AG09309 (cell line): ENCODE data around the gene NOL4L.

Experiments
- DNase-seq: peaks from one replicate; pipeline ENCODE4 v3.0.0-alpha.2; 2010; ENCODE audit warnings: low read depth
- H3K4me3 ChIP-seq: 2 replicates; pipeline ENCODE4 v1.5.1; 2011; ENCODE audit warnings: mild to moderate bottlenecking, low read depth, low read length, moderate library complexity; ENCODE audit not compliant: control insufficient read depth
- CTCF ChIP-seq: IDR thresholded peaks from 2 replicates; pipeline ENCODE4 v1.5.1; 2011; ENCODE audit warnings: mild to moderate bottlenecking, low read depth, low read length, inconsistent platforms; ENCODE audit not compliant: insufficient read depth, control insufficient read depth; ENCODE audit errors: missing control alignments

NOL4L gene

GRCh38 chr20:32560482-32560988 is 24.6 kb downstream of the NOL4L start:
- TF ChIP-seq CTCF, result no peak
- no peak for DNase-seq
- H3K4me3 ChIP-seq, result no peak overlapping the region

- TF ChIP-seq CTCF, result no peak
- no peak for DNase-seq
- no peak overlapping the region for H3K4me3 ChIP-seq
Measured at GRCh38 chr20:32559753-32560380, 25.3 kb downstream of the NOL4L start.

- H3K4me3 ChIP-seq, result no peak overlapping the region
- no peak for TF ChIP-seq CTCF
- no peak for DNase-seq
Measured at GRCh38 chr20:32559205-32559752, 25.9 kb downstream of the NOL4L start.

- no peak for TF ChIP-seq CTCF
- DNase-seq, result no peak
- no peak overlapping the region for H3K4me3 ChIP-seq
Measured at GRCh38 chr20:32558526-32558925, 26.6 kb downstream of the NOL4L start.

- H3K4me3 ChIP-seq, result no peak overlapping the region
- TF ChIP-seq CTCF, result no peak
- no peak for DNase-seq
Measured at GRCh38 chr20:32557319-32557718, 27.8 kb downstream of the NOL4L start.

GRCh38 chr20:32556312-32557184 is 28.6 kb downstream of the NOL4L start:
- no peak for DNase-seq
- no peak overlapping the region for H3K4me3 ChIP-seq
- TF ChIP-seq CTCF, result no peak
